NCI-H446 (cell line): ENCODE measurements around the gene LRRN3.

Experiments
- DNase-seq, 2 experiments: peaks; one replicate each; lab custom pipeline; 2025; lab: John Stamatoyannopoulos, UW

LRRN3 gene

GRCh38 chr7:111107579-111107978 lies 16.7 kb downstream of the LRRN3 start:
- no peak for DNase-seq

- DNase-seq, result peak in 1 of 2 experiments; percentile 8
Measured at GRCh38 chr7:111108000-111108399, 17.1 kb downstream of the LRRN3 start.

DNA sequence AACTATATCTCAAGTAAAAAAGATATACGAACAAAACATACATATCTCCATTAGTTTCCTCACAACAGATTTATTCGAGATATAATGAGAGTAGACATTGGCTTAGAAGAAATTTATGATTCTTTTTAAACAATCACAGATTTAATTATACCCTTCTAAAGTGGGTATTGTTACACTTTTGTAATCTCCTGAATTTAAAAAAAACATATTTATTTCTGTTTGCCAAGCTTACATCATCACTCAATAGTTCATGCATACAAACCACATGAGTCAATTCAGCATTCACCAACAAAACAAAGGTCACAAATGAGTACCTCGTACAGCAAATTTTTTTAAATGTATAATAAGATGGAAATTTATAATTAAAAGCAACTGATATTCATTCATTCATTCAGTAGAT lies 17.6 kb downstream of the LRRN3 start:
- no peak for DNase-seq

DNA sequence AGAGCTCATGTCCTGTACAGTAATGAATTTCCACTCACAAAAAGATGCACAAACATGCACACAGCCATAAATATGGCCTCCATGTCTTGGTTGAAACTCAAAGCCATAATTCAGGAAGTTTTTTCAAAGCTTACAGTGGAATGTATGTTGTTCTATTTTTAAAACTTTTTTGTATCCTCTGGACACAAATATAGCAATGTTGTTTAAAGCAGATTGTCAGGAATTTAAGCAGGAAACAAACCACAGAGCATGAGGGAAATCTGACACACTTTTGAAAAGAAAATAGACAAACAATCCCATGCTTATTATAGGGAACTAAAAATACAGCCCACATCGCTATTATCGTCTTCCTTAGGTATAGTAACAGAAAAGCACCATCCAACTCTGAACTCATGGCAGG lies 21.5 kb downstream of the LRRN3 start:
- no peak for DNase-seq

DNA sequence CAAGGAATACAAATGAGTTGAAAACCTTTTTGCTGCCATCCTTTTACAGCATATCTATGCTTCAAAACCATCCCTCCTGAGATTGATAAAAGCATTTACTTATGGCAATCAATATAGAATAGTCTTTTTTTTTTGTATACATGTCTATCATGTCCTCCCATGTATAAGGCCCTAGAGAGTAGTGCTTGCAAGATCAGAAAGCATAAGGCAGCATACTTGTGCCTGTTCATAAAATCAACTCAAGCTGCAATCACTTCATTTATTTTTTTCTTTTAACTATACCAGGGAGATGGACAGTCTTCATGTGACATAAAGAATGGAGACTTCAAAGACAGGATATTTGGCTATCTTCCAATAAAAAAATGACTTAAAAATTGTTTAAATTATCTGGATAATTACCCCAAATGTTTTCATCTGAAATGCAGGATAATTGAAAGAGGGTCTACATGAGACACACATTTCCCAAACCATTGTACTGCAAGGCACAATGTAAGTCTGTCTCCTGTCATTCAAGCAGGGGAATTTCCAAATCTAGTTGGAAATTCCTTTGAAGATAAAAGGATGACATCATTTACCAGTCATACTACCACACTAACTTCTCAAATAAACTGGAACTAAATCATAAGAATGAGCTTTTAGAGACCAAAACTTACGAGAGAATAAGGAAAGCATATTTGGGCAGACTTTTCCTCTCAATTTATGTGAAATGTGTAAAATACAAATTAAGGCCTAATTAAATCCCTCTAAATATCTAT lies 22.5 kb downstream of the LRRN3 start:
- DNase-seq, result no peak

- no peak for DNase-seq
Measured at GRCh38 chr7:111115966-111116365, 25.0 kb downstream of the LRRN3 start.

DNA sequence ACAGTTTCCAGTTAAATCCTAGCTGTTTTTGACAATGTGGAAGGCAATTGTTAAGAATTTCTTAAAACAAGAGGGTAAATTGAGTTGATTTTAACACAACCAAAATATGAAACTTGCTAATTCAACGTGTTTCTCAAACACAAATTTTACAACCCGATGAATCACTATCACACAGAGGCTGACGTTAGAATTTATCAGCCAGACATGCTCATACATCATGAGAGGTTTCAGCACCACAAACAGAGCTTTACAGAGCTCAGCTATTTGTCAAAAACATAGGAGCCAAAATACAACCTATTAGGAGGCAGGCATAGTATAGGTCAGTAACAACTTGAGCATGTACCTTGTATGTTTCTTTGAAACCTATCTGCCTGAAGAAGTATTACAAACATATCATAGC lies 36.1 kb downstream of the LRRN3 start:
- no peak for DNase-seq

DNA sequence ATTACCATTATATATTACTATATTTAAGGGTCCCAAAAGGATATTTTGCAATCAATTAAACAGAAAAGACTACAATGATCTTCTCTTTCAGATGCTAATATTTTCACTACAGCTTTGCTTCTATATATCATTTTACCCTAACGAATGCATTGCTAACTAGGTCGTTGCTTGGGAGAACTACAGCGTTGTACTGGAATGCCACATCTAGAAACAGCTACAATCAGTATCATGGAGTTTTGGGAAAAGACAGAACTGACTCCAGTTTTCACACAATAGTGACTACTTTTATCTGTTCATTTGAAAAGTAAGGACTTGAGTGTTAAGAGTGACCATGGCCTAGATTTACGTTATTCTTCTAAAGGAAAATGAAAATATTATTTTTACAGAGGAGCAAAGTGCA lies 38.5 kb downstream of the LRRN3 start:
- no peak for DNase-seq

GRCh38 chr7:111132833-111133232 lies 41.9 kb downstream of the LRRN3 start:
- DNase-seq, result no peak

- DNase-seq, result no peak
Measured at GRCh38 chr7:111137296-111138192, 46.6 kb downstream of the LRRN3 start.

- no peak for DNase-seq
Measured at GRCh38 chr7:111138193-111138569, 47.3 kb downstream of the LRRN3 start.

DNA sequence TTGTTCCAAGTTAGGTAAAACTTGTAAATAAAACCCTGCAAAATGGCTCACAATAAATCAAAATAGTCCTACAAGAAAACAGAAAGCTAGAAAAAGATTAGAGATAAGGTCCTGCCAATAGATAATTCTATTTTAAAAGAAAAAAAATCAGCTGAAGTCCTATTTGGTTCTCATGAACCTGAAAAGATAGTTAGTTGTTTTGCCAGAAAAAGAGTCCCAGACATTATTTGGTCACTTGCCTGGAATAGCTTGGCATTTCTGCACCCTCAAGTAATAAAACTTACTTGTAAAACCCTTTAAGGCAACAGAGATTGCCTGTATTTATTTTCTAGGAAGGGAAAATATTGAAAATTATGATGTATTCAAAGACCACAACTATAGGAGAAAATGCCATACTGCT lies 47.7 kb downstream of the LRRN3 start:
- no peak for DNase-seq

DNA sequence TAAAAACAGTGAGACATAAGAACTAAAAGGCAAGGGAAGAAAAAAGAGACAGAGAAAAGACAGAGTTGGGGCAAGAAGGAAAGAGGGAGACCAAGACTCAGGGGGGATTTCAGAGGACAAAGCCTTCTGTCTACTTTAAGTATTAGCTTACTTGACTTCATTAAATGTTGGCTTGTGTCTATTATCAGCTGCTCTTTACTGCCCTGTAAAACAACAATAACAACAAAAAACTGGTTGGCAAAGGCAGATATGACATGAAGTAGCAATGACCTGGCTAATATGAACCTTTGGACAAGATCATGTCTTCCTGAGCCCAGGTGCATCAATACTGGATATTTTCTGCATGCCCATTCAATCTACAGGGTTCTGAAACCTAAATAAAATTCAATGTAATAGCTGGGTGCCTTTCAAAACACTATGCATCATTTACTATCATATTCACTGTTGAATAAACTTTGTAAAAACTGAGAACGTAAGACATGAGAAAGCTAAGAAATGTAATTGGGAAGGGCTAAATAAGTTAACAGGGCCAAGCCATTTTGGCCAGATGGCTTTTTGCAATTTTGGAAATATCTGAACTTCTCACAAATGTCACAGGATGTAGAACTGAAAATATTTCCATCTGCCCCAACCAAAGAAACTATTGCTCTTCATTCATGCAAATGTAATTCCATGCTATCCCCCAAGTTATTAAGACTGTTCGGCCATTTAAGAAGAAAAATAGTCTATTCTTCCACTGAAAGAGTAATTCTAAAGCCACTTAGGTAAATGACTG lies 49.4 kb downstream of the LRRN3 start:
- DNase-seq, result peak in 1 of 2 experiments; percentile 9

GRCh38 chr7:111145472-111145871 lies 54.5 kb downstream of the LRRN3 start:
- no peak for DNase-seq

- DNase-seq, result no peak
Measured at GRCh38 chr7:111146136-111146535, 55.2 kb downstream of the LRRN3 start.

- no peak for DNase-seq
Measured at GRCh38 chr7:111147708-111148533, 57.0 kb downstream of the LRRN3 start.

GRCh38 chr7:111150709-111151108 lies 59.8 kb downstream of the LRRN3 start:
- no peak for DNase-seq

DNA sequence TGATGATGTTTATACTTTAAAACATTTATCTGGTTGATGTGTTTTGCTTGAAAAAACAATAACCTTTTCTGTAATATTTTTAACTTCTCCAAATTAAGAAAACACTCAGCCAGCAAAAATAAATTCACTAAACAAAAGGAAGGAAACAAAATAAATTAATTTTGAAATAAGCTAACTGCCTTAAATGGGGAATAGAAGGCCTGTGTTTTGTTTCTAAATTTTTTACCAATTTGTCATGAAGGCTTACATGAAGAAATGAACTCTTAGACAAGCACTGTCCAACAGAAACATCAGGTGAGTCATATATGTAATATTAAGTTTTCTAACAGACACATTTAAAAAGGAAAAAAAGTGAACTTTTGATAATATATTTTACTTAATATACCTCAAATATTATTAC lies 68.5 kb downstream of the LRRN3 start:
- no peak for DNase-seq

- DNase-seq, result no peak
Measured at GRCh38 chr7:111160297-111160696, 69.4 kb downstream of the LRRN3 start.

DNA sequence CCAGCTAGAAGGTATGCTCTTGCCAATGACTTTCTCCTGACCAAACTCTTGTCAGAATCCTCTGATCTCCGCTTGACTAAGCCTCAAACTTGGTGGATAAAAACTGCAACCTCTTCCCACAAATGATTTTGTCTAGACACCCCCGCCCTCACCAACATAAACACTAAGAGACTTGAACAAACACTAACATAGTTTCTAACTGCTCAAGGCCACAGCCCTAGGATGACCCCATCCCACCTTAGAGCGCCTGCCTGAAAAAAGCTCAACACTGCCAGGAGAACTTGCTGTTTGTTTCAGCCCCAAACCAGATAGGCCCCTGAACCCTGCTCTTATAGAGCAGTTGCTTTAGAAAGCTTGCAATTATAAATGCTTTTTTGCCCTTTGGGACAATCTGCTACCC lies 71.8 kb downstream of the LRRN3 start:
- DNase-seq, result no peak

GRCh38 chr7:111164442-111164841 lies 73.5 kb downstream of the LRRN3 start:
- DNase-seq, result peak; percentile 20 to 34

DNA sequence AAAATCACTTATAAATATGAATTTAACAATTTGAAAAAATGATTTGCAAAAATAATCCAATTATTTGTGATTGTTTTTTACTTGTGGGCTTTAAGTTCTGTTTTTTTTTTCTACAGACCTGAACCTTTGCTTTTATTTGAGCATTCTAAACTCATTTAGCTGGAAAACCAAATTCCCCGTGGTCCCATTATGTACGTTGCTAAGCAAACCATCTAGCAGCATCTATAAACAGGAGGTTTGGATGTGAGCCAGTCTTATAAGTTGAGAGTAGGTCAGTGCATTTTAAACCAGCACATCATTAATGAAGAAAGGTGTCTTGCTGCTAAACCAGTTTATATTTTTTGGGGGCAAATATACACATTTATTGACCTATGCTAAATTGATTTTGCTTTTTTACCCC lies 77.3 kb downstream of the LRRN3 start:
- DNase-seq, result peak; percentile 58 to 74
